Activated naive CD4-positive, alpha-beta T cell treated with anti-CD3 and anti-CD28 coated beads, Interleukin-2, amount 50 U/mL, for 16 hours (primary cell): ENCODE results near the gene FGD4.
"Not testable (repeated sequence)": the region's sequence is repeated elsewhere in the genome, so short reads cannot be mapped to it uniquely, and the experiment has no call there.

Experiments used
- DNase-seq: peaks from one replicate; pipeline ENCODE4 v3.0.0-alpha.2; 2020

Gene FGD4

GRCh38 chr12:32532951-32533350 is 133.6 kb downstream of the FGD4 start:
- no peak for DNase-seq

- not testable (repeated sequence) for DNase-seq
Observed at GRCh38 chr12:32533506-32533905, 134.1 kb downstream of the FGD4 start.

- no peak for DNase-seq
Observed at GRCh38 chr12:32533971-32534590, 134.7 kb downstream of the FGD4 start.

- no peak for DNase-seq
Observed at GRCh38 chr12:32534698-32535097, 135.3 kb downstream of the FGD4 start.

- no peak for DNase-seq
Observed at GRCh38 chr12:32535288-32535999, 136.1 kb downstream of the FGD4 start.

GRCh38 chr12:32536000-32536345 is 136.6 kb downstream of the FGD4 start:
- no peak for DNase-seq

- DNase-seq: no peak
Observed at GRCh38 chr12:32541754-32542374, 142.5 kb downstream of the FGD4 start.

GRCh38 chr12:32542428-32543229 is 143.3 kb downstream of the FGD4 start:
- no peak for DNase-seq

- no peak for DNase-seq
Observed at GRCh38 chr12:32544893-32545292, 145.5 kb downstream of the FGD4 start.

- no peak for DNase-seq
Observed at GRCh38 chr12:32545413-32545980, 146.1 kb downstream of the FGD4 start.

- no peak for DNase-seq
Observed at GRCh38 chr12:32546272-32546671, 146.9 kb downstream of the FGD4 start.

- no peak for DNase-seq
Observed at GRCh38 chr12:32548691-32549281, 149.4 kb downstream of the FGD4 start.

- DNase-seq: no peak
Observed at GRCh38 chr12:32549675-32550079, 150.3 kb downstream of the FGD4 start.

GRCh38 chr12:32551058-32551457 is 151.7 kb downstream of the FGD4 start:
- no peak for DNase-seq

- DNase-seq: no peak
Observed at GRCh38 chr12:32558903-32559302, 159.5 kb downstream of the FGD4 start.

GRCh38 chr12:32559434-32559833 is 160.1 kb downstream of the FGD4 start:
- DNase-seq: no peak

GRCh38 chr12:32560520-32560919 is 161.2 kb downstream of the FGD4 start:
- DNase-seq: no peak

- no peak for DNase-seq
Observed at GRCh38 chr12:32561931-32562341, 162.6 kb downstream of the FGD4 start.

GRCh38 chr12:32562413-32562812 is 163.1 kb downstream of the FGD4 start:
- DNase-seq: not testable (repeated sequence)

- no peak for DNase-seq
Observed at GRCh38 chr12:32566663-32567295, 167.4 kb downstream of the FGD4 start.

- no peak for DNase-seq
Observed at GRCh38 chr12:32567296-32567674, 167.9 kb downstream of the FGD4 start.

- no peak for DNase-seq
Observed at GRCh38 chr12:32568228-32568627, 168.9 kb downstream of the FGD4 start.
